ENCODE data around the gene CDK10. TPM values are rescaled to one million over a fixed set of nuclear protein-coding genes. Genes with fewer than 3 reads are reported as not detected.

CDK10 gene
- total RNA-seq, 6 experiments from 2014 or later, result 35.0 to 72.2 (median 53.7) TPM

DNA sequence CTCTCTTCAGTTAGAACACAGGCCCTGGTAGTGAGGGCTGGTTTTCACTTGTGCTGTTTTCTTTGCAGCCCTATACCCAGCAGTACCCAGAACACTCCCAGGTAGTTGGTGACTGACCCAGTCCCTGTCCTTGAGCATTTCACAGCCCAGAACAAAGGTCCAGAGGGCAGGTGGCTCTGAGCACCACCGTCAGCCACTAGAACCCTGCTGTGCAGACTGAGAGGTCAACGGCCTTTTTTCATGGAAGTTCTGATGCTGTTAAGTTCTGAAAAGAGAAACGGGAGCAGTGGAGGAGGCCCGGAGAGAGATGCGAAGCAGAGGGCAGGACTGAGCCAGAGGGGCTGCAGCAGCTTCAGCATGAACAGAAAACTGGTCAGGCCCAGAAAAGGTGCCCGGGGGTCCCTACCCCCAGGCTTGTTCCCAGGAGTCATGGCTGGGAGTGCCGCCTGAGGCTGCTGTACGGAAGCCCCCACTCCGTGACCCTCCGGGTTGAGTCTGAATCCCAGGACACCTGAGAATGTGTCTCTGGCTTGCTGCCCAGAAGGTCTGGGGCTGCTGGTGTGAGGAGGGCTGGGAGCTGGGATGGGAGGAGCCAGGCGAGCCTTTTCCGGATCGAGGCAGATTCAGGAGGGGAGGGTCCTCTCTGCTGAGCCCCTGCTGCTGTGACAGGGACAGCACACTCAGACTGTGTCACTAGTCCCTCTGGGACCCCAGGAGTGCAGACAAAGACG, 43.5 kb downstream of the CDK10 start:
- H3K4me3 ChIP-seq, result no peak overlapping the region
- H3K4me1 ChIP-seq, result peaks cover 0 to 18% (median 6%) of the 10 kb centered on the region in 4 donors
- H3K36me3 ChIP-seq, result peaks cover 0 to 61% (median 33%) of the 10 kb centered on the region in 4 donors
- peak; percentile 84 to 97 (median 88) for ATAC-seq
- H3K9me3 ChIP-seq, result no peaks in the 10 kb centered on the region
- no peaks in the 10 kb centered on the region for H3K27me3 ChIP-seq
- DNase-seq, result peak in 2 of 3 donors; percentile 79 to 83
- H3K27ac ChIP-seq, result peak overlapping the region in 2 of 3 donors; percentile 26 to 65
- intact Hi-C loops (cut with DNase I), result no loop called here
- TF ChIP-seq POLR2A (IDR thresholded peaks at IDR 0.05), result no peak
- TF ChIP-seq, protein P1, sequence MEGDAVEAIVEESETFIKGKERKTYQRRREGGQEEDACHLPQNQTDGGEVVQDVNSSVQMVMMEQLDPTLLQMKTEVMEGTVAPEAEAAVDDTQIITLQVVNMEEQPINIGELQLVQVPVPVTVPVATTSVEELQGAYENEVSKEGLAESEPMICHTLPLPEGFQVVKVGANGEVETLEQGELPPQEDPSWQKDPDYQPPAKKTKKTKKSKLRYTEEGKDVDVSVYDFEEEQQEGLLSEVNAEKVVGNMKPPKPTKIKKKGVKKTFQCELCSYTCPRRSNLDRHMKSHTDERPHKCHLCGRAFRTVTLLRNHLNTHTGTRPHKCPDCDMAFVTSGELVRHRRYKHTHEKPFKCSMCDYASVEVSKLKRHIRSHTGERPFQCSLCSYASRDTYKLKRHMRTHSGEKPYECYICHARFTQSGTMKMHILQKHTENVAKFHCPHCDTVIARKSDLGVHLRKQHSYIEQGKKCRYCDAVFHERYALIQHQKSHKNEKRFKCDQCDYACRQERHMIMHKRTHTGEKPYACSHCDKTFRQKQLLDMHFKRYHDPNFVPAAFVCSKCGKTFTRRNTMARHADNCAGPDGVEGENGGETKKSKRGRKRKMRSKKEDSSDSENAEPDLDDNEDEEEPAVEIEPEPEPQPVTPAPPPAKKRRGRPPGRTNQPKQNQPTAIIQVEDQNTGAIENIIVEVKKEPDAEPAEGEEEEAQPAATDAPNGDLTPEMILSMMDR (IDR thresholded peaks at IDR 0.05), result no peak
- WGBS (ENCODE audit: insufficient coverage, low coverage, low lambda C conversion rate, missing lambda C conversion rate), result 49% methylated on average over 9 of the region's 14 CpGs

DNA sequence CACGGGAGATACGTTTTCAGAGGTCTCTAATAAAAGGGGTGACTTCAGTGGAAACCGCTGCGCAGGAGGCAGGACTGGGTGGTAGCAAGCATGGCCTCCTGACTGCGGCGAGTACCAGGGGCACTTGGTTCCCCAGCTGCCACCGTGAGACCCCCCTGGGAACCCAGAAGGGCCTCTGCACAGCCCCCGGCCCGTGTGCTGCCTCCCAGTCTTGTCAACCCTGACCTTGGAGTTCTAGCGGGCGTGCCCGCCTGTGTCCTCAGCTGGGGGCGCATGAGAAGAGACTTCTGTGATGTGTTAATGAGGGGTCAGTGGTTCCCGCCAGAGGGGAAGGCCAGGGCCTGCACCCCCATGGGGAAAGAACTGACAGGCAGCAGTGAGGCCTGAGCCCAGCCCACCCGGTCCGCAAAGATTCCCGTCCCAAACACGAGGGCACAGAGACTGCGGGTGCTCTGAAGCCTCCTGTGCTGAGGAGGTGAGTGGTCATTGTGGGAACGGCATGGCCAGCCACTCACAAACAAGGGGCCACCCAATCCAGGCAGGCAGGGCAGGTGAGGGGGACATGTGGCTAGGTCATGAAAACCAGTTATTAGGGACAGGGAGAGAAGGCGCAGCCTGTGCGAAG, 44.2 kb downstream of the CDK10 start:
- DNase-seq, result no peak
- intact Hi-C loops (cut with DNase I), result no loop called here
- Histone ChIP-seq H3K4me1 (peaks cover 0 to 18% (median 6%) of the 10 kb centered on the region in 4 donors), H3K27ac (peak overlapping the region in 1 of 3 donors; percentile 65), H3K36me3 (peaks cover 0 to 62% (median 34%) of the 10 kb centered on the region in 4 donors), H3K27me3 (no peaks in the 10 kb centered on the region), H3K9me3 (no peaks in the 10 kb centered on the region), H3K4me3 (no peak overlapping the region)
- TF ChIP-seq, protein P1 (IDR thresholded peaks at IDR 0.05), result no peak
- no peak for TF ChIP-seq POLR2A (IDR thresholded peaks at IDR 0.05)
- ATAC-seq, result no peak
- 78% methylated on average over 9 of the region's 22 CpGs for WGBS (ENCODE audit: insufficient coverage, low coverage, low lambda C conversion rate, missing lambda C conversion rate)

DNA sequence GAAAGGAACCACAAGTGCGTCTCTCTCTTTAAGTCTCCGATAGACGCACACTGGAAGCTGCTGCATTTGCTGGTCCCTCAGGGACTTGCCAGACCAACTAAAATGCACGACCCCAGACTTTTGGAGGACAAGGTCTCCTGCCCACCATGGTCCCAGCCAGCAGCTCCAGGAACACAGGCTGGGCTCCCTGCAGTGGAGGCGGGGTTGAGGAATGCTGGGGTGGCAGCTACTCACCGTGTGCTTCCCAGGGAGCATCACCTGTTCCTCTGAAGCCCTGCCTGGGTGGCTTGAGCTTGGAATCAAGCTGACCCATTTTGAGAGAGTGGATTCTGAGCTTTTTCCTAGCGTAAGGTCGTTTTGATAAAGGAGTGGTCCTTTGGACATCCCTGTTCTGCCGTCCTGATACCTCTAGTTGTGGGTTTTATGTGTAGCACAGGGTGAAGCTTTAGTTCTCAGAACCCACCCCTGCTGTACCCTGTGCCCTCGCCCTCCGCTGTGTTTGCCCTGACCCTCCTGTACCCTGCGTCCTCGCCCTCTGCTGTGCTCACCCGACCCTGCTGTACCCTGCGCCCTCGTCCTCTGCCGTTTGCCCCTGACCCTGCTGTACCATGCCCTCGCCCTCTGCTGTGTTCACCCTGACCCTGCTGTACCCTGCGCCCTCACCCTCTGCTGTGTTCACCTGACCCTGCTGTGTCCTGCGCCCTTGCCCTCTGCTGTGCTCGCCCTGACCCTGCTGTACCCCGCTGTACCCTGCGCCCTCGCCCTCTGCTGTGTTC, 45.8 kb downstream of the CDK10 start:
- WGBS (ENCODE audit: insufficient coverage, low coverage, low lambda C conversion rate, missing lambda C conversion rate), result 63% methylated on average over 15 of the region's 24 CpGs
- no peak overlapping the region for H3K27ac ChIP-seq
- no peaks in the 10 kb centered on the region for H3K9me3 ChIP-seq
- peaks cover 0 to 18% (median 6%) of the 10 kb centered on the region in 4 donors for H3K4me1 ChIP-seq
- TF ChIP-seq, protein P1 (IDR thresholded peaks at IDR 0.05), result no peak
- TF ChIP-seq POLR2A (IDR thresholded peaks at IDR 0.05), result no peak
- DNase-seq (no peak), ATAC-seq (no peak)
- H3K4me3 ChIP-seq, result no peak overlapping the region
- no peaks in the 10 kb centered on the region for H3K27me3 ChIP-seq
- H3K36me3 ChIP-seq, result peaks cover 0 to 65% (median 39%) of the 10 kb centered on the region in 4 donors
- intact Hi-C loops (cut with DNase I), result no loop called here

DNA sequence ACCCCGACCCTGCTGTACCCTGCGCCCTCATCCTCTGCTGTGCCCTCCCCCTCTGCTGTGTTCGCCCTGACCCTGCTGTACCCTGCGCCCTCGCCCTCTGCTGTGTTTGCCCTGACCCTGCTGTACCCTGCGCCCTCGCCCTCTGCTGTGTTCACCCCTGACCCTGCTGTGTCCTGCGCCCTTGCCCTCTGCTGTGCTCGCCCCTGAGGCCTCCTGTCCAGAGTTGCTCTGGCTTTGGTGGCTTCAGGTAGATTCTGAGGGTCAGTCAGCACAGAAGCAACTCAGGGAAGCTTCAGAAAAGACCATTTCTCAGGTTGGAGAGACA, 46.4 kb downstream of the CDK10 start:
- intact Hi-C loops (cut with DNase I), result no loop called here

More for the DNA sequence above, 46.4 kb downstream of the CDK10 start:
- peak in 1 of 4 donors; percentile 4 for ATAC-seq
- TF ChIP-seq, protein P1 (IDR thresholded peaks at IDR 0.05), result no peak
- no peak for TF ChIP-seq POLR2A (IDR thresholded peaks at IDR 0.05)
- DNase-seq, result no peak
- Histone ChIP-seq H3K4me3 (no peak overlapping the region), H3K9me3 (no peaks in the 10 kb centered on the region), H3K36me3 (peaks cover 0 to 68% (median 41%) of the 10 kb centered on the region in 4 donors), H3K4me1 (peaks cover 0 to 18% (median 6%) of the 10 kb centered on the region in 4 donors), H3K27ac (no peak overlapping the region), H3K27me3 (no peaks in the 10 kb centered on the region)
- 47% methylated on average over 9 of the region's 9 CpGs for WGBS (ENCODE audit: insufficient coverage, low coverage, low lambda C conversion rate, missing lambda C conversion rate)

Data from right lobe of liver (tissue), 6 donors.